ENCODE data around the gene LRCOL1.

Gene LRCOL1

GRCh38 chr12:132617135-132617701 lies 6.8 kb upstream of the LRCOL1 start:
- TF ChIP-seq CTCF (IDR thresholded peaks at IDR 0.05; ENCODE audit: low read depth, low read length) = no peak
- no peak for DNase-seq (ENCODE audit: extremely low read depth, low read depth)

GRCh38 chr12:132615579-132616038 lies 5.2 kb upstream of the LRCOL1 start:
- DNase-seq (ENCODE audit: extremely low read depth, low read depth) = no peak
- no peak for TF ChIP-seq CTCF (IDR thresholded peaks at IDR 0.05; ENCODE audit: low read depth, low read length)

GRCh38 chr12:132614861-132615578 lies 4.6 kb upstream of the LRCOL1 start:
- peak; percentile 87 for TF ChIP-seq CTCF (IDR thresholded peaks at IDR 0.05; ENCODE audit: low read depth, low read length)
- peak; percentile 55 for DNase-seq (ENCODE audit: extremely low read depth, low read depth)

DNA sequence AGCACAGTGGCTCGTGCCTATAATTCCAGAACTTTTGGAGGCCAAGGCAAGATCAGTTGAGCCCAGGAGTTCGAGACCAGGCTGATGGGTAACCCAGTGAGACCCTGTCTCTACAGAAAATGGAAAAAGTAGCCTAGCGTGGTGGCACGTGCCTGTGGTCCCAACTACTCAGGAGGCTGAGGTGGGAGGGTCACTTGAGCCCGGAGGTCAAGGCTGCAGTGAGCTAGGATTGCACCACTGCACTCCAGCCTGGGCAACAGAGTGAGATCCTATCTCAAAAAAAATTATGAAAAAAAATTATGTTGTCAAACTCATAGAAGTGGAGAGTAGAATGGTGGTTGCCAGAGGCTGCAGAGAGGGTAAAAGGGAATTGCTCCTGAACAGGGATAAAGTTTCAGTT lies 3.6 kb upstream of the LRCOL1 start:
- no peak for TF ChIP-seq CTCF (IDR thresholded peaks at IDR 0.05; ENCODE audit: low read depth, low read length)
- no peak for DNase-seq (ENCODE audit: extremely low read depth, low read depth)

GRCh38 chr12:132611620-132612019 lies 1.2 kb upstream of the LRCOL1 start:
- DNase-seq (ENCODE audit: extremely low read depth, low read depth) = no peak

GRCh38 chr12:132610866-132611602 lies 652 bp upstream of the LRCOL1 start:
- no peak for DNase-seq (ENCODE audit: extremely low read depth, low read depth)
- TF ChIP-seq CTCF (IDR thresholded peaks at IDR 0.05; ENCODE audit: low read depth, low read length) = no peak

More at GRCh38 chr12:132611620-132612019, 1.2 kb upstream of the LRCOL1 start:
- no peak for TF ChIP-seq CTCF (IDR thresholded peaks at IDR 0.05; ENCODE audit: low read depth, low read length)

Measured in AG09319 (cell line).